GM12878 (cell line): ENCODE measurements around the gene HCRTR2. TPM values are rescaled to one million over a fixed set of nuclear protein-coding genes. Genes with fewer than 3 reads are reported as not detected.

ENCODE experiments used
- ATAC-seq: fragments of 200-7000 bp; cut with Tn5 transposase; 3 replicates; pipeline ENCODE4 v1.9.1; 2020; ENCODE audit warnings: mild to moderate bottlenecking, moderate library complexity
- BruUV-seq: library from RNA; stranded (reverse); fragments of 400-500 nt; replicated peaks from 2 replicates; lab custom pipeline; 2021; lab: Mats Ljungman, UMichigan
- CTCF ChIA-PET: fragments of 300-600 bp; sonication (Branson Sonifier 250); formaldehyde crosslinking; extraction: SDS; loops from one replicate; lab custom pipeline; 2021; ENCODE audit warnings: inconsistent platforms; lab: Yijun Ruan, JAX
- POLR2A ChIA-PET: fragments of 350-600 bp; formaldehyde crosslinking; extraction: SDS; loops from one replicate; lab custom pipeline; 2021; ENCODE audit warnings: inconsistent platforms; lab: Charles Lee
- RAD21 ChIA-PET: fragments of 300-600 bp; sonication (Branson Sonifier 250); formaldehyde crosslinking; loops from one replicate; lab custom pipeline; 2023; ENCODE audit warnings: antibody characterized with exemption; ENCODE audit not compliant: unreplicated experiment; lab: Charles Lee
- SMC1A ChIA-PET: fragments of 300-600 bp; sonication (Branson Sonifier 250); formaldehyde crosslinking; loops from one replicate; lab custom pipeline; 2023; ENCODE audit not compliant: unreplicated experiment, uncharacterized antibody; lab: Charles Lee
- DNase-seq: peaks from one replicate; pipeline ENCODE4 v3.0.0-alpha.2; 2011; ENCODE audit warnings: low read depth, low spot score
- FAIRE-seq: peaks from 3 replicates; lab custom pipeline; 2011; peaks lifted over from hg19 to GRCh38; lab: Jason Lieb, UNC
- H2AFZ ChIP-seq: 2 replicates; pipeline ENCODE4 v1.6.0; 2011; ENCODE audit warnings: low read depth, low read length, control low read depth; ENCODE audit not compliant: control insufficient read depth
- H3K27ac ChIP-seq: 2 replicates; pipeline ENCODE4 v1.5.1; 2011; ENCODE audit warnings: control low read depth; ENCODE audit not compliant: control insufficient read depth, insufficient read depth
- H3K27me3 ChIP-seq, 2 experiments: replicated peaks in 1 of 2; 2 replicates each; pipeline versions ENCODE4 v1.6.0 to v1.6.1; 2011; ENCODE audit warnings: low read length in 1 of 2; ENCODE audit not compliant: control insufficient read depth in 2 of 2, insufficient read depth in 2 of 2
- H3K36me3 ChIP-seq, 2 experiments: 2 replicates each; pipeline ENCODE4 v1.5.1; 2011; ENCODE audit warnings: low read length in 1 of 2; ENCODE audit not compliant: control insufficient read depth in 2 of 2, insufficient read depth in 2 of 2
- H3K4me1 ChIP-seq: 2 replicates; pipeline ENCODE4 v1.6.1; 2011; ENCODE audit warnings: mild to moderate bottlenecking, low read length, moderate library complexity, mixed read lengths; ENCODE audit not compliant: control insufficient read depth, insufficient read depth
- H3K4me2 ChIP-seq: 2 replicates; pipeline ENCODE4 v1.6.0; 2011; ENCODE audit warnings: control low read depth; ENCODE audit not compliant: control insufficient read depth, insufficient read depth
- H3K4me3 ChIP-seq: fragments of 200-600 bp; sonication (generic); 2 replicates; pipeline ENCODE4 v1.5.1; 2016
- H3K79me2 ChIP-seq: 2 replicates; pipeline ENCODE4 v1.6.0; 2011; ENCODE audit warnings: low read length; ENCODE audit not compliant: control insufficient read depth, insufficient read depth
- H3K9ac ChIP-seq: 2 replicates; pipeline ENCODE4 v1.8.0; 2011; ENCODE audit warnings: low read length, control low read depth, mixed read lengths; ENCODE audit not compliant: control insufficient read depth, insufficient read depth
- H3K9me3 ChIP-seq: replicated peaks from 3 replicates; pipeline ENCODE4 v1.5.1; 2011; ENCODE audit warnings: mild to moderate bottlenecking, low read length; ENCODE audit not compliant: control insufficient read depth, insufficient read depth
- H4K20me1 ChIP-seq: 2 replicates; pipeline ENCODE4 v1.6.0; 2011; ENCODE audit not compliant: control insufficient read depth, insufficient read depth
- BHLHE40 ChIP-seq, 2 experiments: fragments of 450-650 bp in 1 of 2; IDR thresholded peaks; 2 replicates each; pipeline ENCODE4 v1.6.1; 2011 to 2017; ENCODE audit warnings: low read depth in 2 of 2, borderline replicate concordance in 1 of 2, improper control_type of control experiment in 1 of 2, low read length in 1 of 2, mild to moderate bottlenecking in 1 of 2
- ESRRA ChIP-seq: IDR thresholded peaks from 2 replicates; pipeline ENCODE4 v1.6.1; 2012; ENCODE audit warnings: mild to moderate bottlenecking, low read length, improper control_type of control experiment
- GABPA ChIP-seq: IDR thresholded peaks from 2 replicates; pipeline ENCODE4 v1.6.1; 2014; ENCODE audit warnings: antibody characterized with exemption, low read depth, mild to moderate bottlenecking, inconsistent platforms
- MEF2B ChIP-seq: fragments of 450-650 bp; IDR thresholded peaks from 2 replicates; pipeline ENCODE4 v1.6.1; 2018; ENCODE audit warnings: mild to moderate bottlenecking, moderate library complexity; ENCODE audit not compliant: partially characterized antibody, poor library complexity, severe bottlenecking
- POU2F2 ChIP-seq: IDR thresholded peaks from 3 replicates; pipeline ENCODE4 v1.6.1; 2011; ENCODE audit warnings: low read depth, mild to moderate bottlenecking, low read length, borderline replicate concordance
- RAD51 ChIP-seq: fragments of 450-650 bp; IDR thresholded peaks from 2 replicates; pipeline ENCODE4 v1.6.1; 2016; ENCODE audit warnings: moderate library complexity, mild to moderate bottlenecking, inconsistent platforms
- RFX5 ChIP-seq: IDR thresholded peaks from 2 replicates; pipeline ENCODE4 v1.6.1; 2011; ENCODE audit warnings: low read depth, low read length, improper control_type of control experiment
- SRF ChIP-seq, 2 experiments: IDR thresholded peaks; 2 replicates each; pipeline ENCODE4 v1.6.1; 2011; ENCODE audit warnings: low read depth in 2 of 2, low read length in 2 of 2, mild to moderate bottlenecking in 1 of 2, moderate library complexity in 1 of 2
- SUPT20H ChIP-seq: IDR thresholded peaks from 2 replicates; pipeline ENCODE4 v1.6.1; 2011; ENCODE audit warnings: low read depth, mild to moderate bottlenecking, low read length, moderate library complexity, borderline replicate concordance; ENCODE audit not compliant: control insufficient read depth
- TAF1 ChIP-seq: IDR thresholded peaks from 2 replicates; pipeline ENCODE4 v1.6.1; 2011; ENCODE audit warnings: mild to moderate bottlenecking, low read depth, low read length, borderline replicate concordance
- TCF3 ChIP-seq: IDR thresholded peaks from 2 replicates; pipeline ENCODE4 v1.6.1; 2012; ENCODE audit warnings: low read depth, mild to moderate bottlenecking, low read length, borderline replicate concordance; ENCODE audit not compliant: insufficient read depth
- WRNIP1 ChIP-seq: IDR thresholded peaks from 2 replicates; pipeline ENCODE4 v1.6.1; 2011; ENCODE audit warnings: low read depth, low read length, improper control_type of control experiment, borderline replicate concordance
- YY1 ChIP-seq: IDR thresholded peaks from 2 replicates; pipeline ENCODE4 v1.6.1; 2011; ENCODE audit warnings: low read depth, mild to moderate bottlenecking, low read length
- ZNF207 ChIP-seq: fragments of 450-650 bp; IDR thresholded peaks from 2 replicates; pipeline ENCODE4 v1.6.1; 2014; ENCODE audit warnings: antibody characterized with exemption, mild to moderate bottlenecking, borderline replicate concordance
- WGBS: methylation state at CpG from one replicate; pipeline ENCODE4 v1.1.6; 2016; ENCODE audit warnings: low lambda C conversion rate; ENCODE audit not compliant: insufficient replicate concordance, insufficient coverage; ENCODE audit errors: missing lambda C conversion rate; 5-methylcytosine and 5-hydroxymethylcytosine counted together
- in situ Hi-C: fragments of 300-500 bp; cut with MboI; formaldehyde crosslinking; loops from 9 replicates; pipeline ENCODE4 v1.14.3; 2018; ENCODE audit warnings: mixed read lengths
- intact Hi-C: fragments of 100-400 bp; cut with micrococcal nuclease; formaldehyde crosslinking; loops from one replicate; pipeline ENCODE4 v1.14.2; 2022; ENCODE audit not compliant: unreplicated experiment
- polyA plus RNA-seq, 11 experiments: library from polyadenylated mRNA; depleted of rRNA in 4 of 11; unstranded in 6 of 11; stranded (reverse) in 5 of 11; fragments of >200 nt; fragmentation: Nextera tagmentation in 4 of 11; fragmentation: Illumina TruSeq in 1 of 11; extraction: Ambion mirVana in 4 of 11; extraction: Trizol in 1 of 11; gene quantifications; 1 replicate in 1 of 11; 2 replicates in 10 of 11; pipeline versions ENCODE4 v1.2.1 to v1.2.3, GENCODE V29; 2011 to 2016; ENCODE audit warnings: inconsistent platforms in 2 of 11, missing spikeins in 2 of 11, low read depth in 1 of 11
- total RNA-seq, 4 experiments: library from RNA; depleted of rRNA in 3 of 4; stranded (reverse); fragments of >200 nt in 3 of 4; fragmentation: Illumina TruSeq in 1 of 4; extraction: Trizol in 1 of 4; gene quantifications; 2 replicates each; pipeline versions ENCODE4 v1.2.1 to v1.2.3, GENCODE V29; 2013 to 2021
- TF ChIP-seq, protein P1 (sequence below): fragments of 450-650 bp; IDR thresholded peaks from 2 replicates; pipeline ENCODE4 v1.6.1; 2016; ENCODE audit warnings: mild to moderate bottlenecking

Gene HCRTR2
- total and polyA plus RNA-seq, 10 of the 15 experiments (the other 5 are each of a cell fraction or from before 2014, with no cell fraction given), result not detected

DNA sequence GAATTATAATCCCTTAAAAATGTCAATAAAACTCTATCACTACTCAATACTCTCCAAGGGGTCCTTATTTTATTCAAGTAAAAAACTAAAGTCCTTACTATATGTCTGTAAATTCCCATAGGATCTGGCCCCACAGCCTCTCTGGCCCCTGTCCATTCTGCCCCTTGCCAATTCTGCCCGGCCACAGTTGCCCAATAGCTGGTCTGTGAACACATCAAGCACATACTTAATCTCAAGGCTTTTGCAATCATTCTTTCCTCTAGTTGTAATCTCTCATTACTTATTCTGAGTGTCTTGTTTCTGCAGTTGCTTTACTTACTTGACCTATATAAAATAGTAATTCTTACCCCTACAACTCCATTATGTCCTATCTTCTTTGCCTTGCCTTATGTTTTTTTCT is 130.4 kb downstream of the HCRTR2 start:
- FAIRE-seq, result no peak
- no peaks in the 10 kb centered on the region for H3K36me3 ChIP-seq

GRCh38 chr6:55319961-55320695 is 145.8 kb downstream of the HCRTR2 start:
- Histone ChIP-seq H3K4me2 (no peak overlapping the region), H4K20me1 (no peaks in the 10 kb centered on the region), H3K79me2 (no peaks in the 10 kb centered on the region), H3K4me1 (no peaks in the 10 kb centered on the region), H3K27ac (no peak overlapping the region), H3K36me3 (no peaks in the 10 kb centered on the region), H3K9me3 (no peaks in the 10 kb centered on the region), H3K4me3 (no peak overlapping the region), H3K9ac (no peak overlapping the region), H2AFZ (no peak overlapping the region), H3K27me3 (no peaks in the 10 kb centered on the region)
- SMC1A ChIA-PET, result no interaction called here
- BruUV-seq, result no TSS peak
- POLR2A ChIA-PET, result no interaction called here
- CTCF ChIA-PET, result interaction anchor here (0.6 to 1.1 kb wide), 2 partner anchors 43 to 1195 kb away, joined by 3 read pairs; no protein-coding TSS in a partner anchor
- no peak for DNase-seq
- in situ Hi-C loops, result no loop called here
- no peak for ATAC-seq
- no peak for FAIRE-seq
- RAD21 ChIA-PET, result no interaction called here
- intact Hi-C loops, result no loop called here
- no peak for TF ChIP-seq SRF (IDR thresholded peaks at IDR 0.05; ENCODE audit: low read depth in 2 of 2, low read length in 2 of 2)
- TF ChIP-seq TAF1, result no peak
- TF ChIP-seq ESRRA, result no peak
- TF ChIP-seq RAD51, result no peak
- TF ChIP-seq ZNF207, result no peak
- TF ChIP-seq TCF3, result no peak
- TF ChIP-seq MEF2B, result no peak
- TF ChIP-seq POU2F2, result no peak
- no peak for TF ChIP-seq RFX5
- TF ChIP-seq, all 136 proteins: peak for 0

More for the DNA sequence above, 130.4 kb downstream of the HCRTR2 start:
- no peak for ATAC-seq
- no peaks in the 10 kb centered on the region for H3K9me3 ChIP-seq
- no peak overlapping the region for H3K4me3 ChIP-seq
- RAD21 ChIA-PET, result no interaction called here
- no peak for DNase-seq
- no peaks in the 10 kb centered on the region for H3K27me3 ChIP-seq
- intact Hi-C loops, result no loop called here
- TF ChIP-seq, protein P1, sequence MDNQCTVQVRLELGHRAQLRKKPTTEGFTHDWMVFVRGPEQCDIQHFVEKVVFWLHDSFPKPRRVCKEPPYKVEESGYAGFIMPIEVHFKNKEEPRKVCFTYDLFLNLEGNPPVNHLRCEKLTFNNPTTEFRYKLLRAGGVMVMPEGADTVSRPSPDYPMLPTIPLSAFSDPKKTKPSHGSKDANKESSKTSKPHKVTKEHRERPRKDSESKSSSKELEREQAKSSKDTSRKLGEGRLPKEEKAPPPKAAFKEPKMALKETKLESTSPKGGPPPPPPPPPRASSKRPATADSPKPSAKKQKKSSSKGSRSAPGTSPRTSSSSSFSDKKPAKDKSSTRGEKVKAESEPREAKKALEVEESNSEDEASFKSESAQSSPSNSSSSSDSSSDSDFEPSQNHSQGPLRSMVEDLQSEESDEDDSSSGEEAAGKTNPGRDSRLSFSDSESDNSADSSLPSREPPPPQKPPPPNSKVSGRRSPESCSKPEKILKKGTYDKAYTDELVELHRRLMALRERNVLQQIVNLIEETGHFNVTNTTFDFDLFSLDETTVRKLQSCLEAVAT, result no peak
- no peak for TF ChIP-seq SUPT20H
- no peak for TF ChIP-seq GABPA
- no peak for TF ChIP-seq BHLHE40 (IDR thresholded peaks at IDR 0.05; ENCODE audit: borderline replicate concordance in 1 of 2, low read depth in 2 of 2, low read length in 1 of 2)
- no peak for TF ChIP-seq YY1
- no peak for TF ChIP-seq WRNIP1
- TF ChIP-seq, all 136 proteins: peak for 0
- Histone ChIP-seq H2AFZ (no peak overlapping the region), H3K9ac (no peak overlapping the region), H3K4me2 (no peak overlapping the region), H4K20me1 (no peaks in the 10 kb centered on the region; the same call in 1 of the 2 replicates), H3K79me2 (no peaks in the 10 kb centered on the region), H3K27ac (no peak overlapping the region), H3K4me1 (no peaks in the 10 kb centered on the region)
- BruUV-seq, result no TSS peak
- POLR2A ChIA-PET, result no interaction called here
- in situ Hi-C loops, result no loop called here
- WGBS, result 0% methylated on average over 1 of the region's 1 CpG
- CTCF ChIA-PET, result no interaction called here
- SMC1A ChIA-PET, result no interaction called here
